HG03342 (cell line): ENCODE data around the gene LENG8.

Experiments
- ATAC-seq: cut with Tn5 transposase; IDR thresholded peaks from one replicate; pipeline ENCODE4 v1.9.1; 2021; ENCODE audit warnings: mild to moderate bottlenecking, moderate library complexity; ENCODE audit not compliant: unreplicated experiment

LENG8 gene

DNA sequence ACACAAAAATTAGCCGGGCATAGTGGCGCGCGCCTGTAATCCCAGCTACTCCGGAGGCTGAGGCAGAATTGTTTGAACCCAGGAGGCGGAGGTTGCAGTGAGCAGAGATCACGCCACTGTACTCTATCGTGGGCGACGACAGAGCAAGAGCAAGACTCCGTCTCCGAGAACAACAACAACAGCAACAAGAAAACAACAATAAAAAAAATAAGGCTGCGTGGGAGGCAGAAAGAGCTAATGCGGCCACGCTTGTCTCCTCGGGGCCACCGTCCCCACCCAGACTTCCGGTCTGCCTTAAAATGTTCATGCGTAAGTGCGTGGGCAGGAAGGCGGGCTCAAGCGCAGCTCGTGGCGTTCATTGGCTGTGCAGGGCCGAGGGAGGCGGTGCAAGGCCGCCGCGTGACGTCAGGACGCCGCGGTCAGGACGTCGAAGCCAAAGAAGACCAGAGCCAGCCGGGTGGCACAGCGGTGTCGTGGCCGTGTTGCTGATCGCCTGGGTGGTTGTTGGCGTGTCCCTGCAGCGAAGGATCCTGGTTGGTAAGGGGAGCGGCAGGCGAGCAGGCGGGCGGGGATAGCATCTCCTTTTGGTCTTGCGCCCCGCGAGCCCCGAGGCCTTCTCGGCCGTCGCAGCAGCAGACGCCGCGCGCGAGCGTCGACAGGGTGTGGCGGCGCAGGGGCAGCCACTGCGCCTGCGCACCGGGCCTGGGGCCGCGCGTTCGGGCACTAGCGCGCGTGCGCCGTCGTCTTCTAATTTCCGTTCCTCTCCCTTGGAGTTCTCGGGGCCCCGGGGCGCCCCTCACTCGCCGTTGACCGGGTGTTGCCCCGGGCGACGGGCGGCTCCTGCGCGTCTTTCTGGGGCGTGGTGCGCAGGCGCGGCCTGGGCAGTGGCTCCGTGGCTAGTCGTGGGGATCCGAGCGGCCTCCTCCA, at the start of gene LENG8:
Gene LENG8, plus strand, starts transcription at position 426 of the 927 bp plus-strand sequence. CDS start 2,146 bp downstream, outside the sequence.
- peak; percentile 83 for ATAC-seq

DNA sequence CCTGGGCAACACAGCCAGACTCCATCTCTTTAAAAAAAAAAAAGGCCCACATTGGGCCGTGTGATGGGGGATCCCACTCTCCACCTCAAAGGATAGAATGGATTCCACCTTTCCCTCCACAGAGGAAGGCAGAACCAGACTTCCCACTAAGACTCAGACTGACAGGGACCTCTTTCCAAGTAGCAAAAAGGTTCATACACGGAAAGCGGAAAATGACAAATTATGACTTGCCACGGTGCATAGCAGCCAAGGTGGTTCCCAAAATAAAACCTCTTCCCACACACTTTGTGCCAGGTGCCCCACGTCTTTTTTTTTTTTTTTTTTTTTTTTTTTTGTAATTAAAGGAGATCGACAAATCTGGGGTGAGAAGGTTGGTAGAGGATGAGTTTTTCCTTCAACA, 48.1 kb upstream of the LENG8 start:
- no peak for ATAC-seq

DNA sequence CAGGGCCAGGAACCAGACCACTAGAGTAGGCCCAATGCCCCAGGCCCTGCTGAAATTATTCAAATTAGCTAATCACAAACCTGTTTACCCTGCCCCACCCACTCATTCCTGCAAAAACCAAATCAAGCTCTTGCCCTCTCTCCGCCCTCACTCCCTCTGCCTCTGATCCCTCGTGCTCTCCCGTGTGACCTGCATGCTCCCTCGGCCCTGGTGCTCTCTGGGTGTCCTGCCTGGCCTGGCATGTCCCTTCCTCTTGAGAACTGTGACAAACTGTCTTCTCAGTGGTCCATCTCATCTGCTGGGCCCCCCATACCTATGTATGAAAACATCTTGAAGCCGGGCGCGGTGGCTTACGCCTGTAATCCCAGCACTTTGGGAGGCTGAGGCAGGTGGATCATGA, 45.9 kb upstream of the LENG8 start:
- ATAC-seq: no peak

DNA sequence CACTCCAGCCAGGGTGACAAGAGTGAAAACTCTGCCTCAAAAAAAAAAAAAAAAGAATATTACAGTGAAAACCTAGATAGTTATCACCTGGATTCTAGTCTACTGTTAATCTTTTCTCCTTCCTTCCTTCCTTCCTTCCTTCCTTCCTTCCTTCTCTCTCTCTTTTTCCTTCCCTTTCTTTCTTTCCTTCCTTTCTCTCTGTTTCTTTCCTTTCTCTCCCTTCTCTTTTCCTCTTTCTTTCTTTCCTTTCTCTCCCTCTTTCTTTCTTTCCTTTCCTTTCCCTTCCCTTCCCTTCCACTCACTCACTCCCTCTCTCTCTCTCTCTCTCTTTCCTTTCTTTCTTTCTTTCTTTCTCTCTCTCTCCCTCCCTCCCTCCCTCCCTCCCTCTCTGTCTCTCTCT, 43.4 kb upstream of the LENG8 start:
- no peak for ATAC-seq

DNA sequence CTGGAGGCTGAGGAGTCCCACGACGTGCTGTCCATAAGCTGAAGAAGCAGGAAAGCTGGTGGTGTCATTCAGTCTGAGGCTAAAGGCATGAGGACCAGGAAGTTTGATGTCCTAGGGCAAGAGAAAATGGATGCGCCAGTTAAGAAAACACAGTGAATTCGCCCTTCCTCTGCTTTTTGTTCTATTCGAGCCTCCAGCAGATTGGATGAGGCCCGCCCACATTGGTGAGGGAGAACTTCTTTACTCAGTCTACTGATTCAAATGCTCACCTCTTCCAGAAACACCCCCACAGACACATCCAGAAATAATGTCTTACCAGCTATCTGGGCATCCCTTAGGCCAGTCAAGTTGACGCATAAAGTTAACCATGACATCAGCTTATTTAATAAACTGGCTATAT, 41.2 kb upstream of the LENG8 start:
- no peak for ATAC-seq

DNA sequence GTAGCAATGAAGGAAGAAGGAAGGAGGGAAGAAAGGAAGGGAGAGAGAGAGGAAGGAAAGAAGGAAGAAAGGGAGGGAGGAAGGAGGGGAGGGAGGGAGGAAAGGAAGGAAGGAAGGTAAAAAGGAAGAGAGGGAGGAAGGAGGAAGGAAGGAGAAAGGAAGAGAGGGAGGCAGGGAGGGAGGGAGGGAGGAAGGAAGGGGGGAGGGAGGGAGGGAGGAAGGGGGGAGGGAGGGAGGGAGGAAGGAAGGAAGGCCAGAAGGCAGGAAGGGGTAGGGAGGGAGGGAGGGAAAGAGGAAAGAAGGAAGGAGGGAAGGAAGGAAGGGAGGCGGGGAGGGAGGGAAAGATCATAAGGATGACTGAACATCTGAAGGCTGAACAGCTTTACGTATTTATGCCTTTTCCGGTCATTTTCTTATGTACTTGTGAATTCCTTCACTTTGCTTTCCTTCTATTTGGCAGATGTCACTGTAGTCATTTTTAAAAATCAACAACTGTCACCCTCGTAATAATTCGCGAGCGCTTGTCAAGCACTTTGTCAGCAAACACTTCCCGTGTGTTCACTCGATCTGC, 40.5 kb upstream of the LENG8 start:
- ATAC-seq: no peak

DNA sequence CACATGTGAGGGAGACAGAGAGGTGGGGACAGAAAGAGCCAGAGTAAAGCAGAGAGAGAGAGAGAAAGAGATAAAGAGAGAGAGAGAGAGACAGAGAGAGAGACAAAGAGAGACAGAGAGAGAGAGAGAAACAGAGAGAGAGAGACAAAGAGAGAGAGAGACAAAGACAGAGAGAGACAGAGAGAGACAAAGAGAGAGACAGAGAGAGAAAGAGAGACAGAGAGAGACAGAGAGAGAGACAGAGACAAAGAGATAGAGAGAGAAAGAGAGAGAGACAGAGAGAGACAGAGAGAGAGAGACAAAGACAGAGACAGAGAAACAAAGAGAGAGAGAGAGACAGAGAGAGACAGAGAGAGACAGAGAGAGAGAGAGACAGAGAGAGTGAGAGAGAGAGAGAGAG, 38.0 kb upstream of the LENG8 start:
- ATAC-seq: no peak

DNA sequence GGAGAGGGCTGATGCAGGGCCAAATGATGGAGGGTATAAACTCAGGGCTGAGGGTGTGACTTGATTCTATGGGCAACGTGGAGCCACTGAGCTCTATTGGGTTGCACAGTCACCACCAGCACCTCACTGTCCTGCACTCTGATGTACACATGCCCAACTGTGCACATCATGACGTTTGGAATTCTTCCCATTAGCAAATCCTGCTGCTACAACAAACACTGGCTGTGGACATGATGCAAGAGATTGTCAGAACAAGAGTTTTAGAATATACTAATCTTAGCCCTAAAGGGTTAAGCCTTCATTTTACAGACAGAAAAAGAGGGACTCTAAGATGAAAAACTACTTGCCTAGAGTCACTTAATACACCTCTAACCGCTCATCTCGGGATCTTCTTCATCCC, 36.1 kb upstream of the LENG8 start:
- no peak for ATAC-seq

DNA sequence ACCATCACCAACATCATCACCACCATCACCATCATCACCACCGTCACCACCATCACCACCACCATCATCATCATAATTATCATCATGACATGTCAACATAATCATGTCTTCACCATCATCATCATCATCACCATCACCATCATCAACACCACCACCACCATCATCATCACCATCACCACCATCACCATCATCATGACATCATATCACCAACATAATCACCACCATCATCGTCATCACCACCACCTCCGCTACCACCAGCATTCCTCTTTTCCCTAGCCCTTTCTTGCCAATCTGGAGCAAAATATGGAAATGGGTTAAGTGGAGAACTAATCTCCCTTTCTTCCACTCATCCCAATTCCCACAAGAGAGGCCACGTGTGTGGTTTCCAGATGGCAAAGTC, 34.8 kb upstream of the LENG8 start:
- no peak for ATAC-seq

DNA sequence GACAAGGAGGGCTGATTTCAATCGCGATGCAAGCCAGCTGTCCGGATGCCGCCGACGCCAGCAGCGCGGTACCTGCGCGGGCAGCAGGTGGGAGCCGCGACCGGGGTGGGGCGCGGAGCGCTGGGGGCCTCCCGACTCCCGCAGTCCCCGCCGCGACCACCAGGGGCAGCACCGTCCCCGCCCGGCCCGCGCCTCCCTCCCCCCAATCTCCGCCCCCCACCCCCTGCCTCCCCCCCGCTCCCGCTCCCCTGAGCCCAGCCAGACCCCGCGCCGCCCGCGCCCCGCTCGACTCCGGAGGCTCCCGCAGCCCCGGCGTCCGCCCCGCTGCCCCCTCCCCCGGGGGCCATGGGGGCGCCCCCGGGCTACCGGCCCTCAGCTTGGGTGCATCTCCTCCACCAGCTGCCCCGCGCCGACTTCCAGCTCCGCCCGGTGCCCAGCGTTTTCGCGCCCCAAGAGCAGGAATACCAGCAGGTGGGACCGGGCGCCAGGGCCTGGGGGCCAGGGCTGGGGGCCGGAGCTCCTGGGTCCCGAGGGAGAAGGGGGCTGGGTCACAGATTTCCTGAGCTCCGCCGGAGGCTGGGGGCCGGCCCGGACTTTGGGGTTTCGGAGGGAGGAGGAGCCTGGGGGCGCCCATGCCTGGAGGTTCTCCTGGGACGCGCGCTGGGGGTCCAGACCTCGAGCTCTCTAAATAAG, 33.6 kb upstream of the LENG8 start, which contains the start of gene TTYH1:
Gene TTYH1, plus strand, starts transcription at position 257 of the 693 bp plus-strand sequence. Its CDS starts 89 bp downstream, at position 346.
- ATAC-seq: no peak

DNA sequence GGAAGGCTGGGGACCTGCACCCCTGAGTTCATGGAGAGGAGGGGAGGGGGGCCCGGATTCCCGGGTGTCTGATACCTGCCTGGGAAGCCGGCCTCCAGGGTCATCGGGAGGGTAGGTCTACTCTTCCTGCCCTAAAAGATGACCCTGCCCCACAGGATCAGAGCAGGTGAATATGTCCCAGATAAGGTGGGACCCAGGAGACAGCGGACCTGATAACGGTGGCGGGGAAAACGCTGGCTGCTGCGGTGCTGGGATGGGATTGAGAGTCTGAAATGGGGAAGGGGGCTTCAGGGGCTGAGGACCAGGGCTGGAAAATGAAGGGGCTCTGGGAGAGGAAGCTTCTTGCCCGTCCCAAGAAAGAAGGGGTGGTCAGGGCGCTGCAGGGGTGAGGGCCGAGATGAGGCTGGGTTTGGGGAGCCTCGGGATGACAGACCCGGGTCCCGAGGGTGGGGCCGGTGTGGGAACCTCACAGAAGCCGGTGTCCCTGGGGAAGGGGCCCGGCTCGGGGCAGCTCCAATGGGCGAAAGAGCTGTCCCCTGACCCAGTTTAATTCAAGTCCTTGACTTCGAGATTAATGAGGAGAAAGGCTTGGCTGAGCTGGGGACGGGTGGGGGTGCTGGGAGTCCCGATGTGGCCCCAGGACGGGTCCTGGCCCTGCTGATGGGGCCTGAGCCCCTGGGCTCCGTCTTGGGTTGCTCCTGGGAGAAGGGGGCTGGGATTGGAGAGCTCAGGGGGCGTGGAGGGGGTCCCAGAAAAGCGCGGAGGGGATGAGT, 32.9 kb upstream of the LENG8 start:
- ATAC-seq: no peak

DNA sequence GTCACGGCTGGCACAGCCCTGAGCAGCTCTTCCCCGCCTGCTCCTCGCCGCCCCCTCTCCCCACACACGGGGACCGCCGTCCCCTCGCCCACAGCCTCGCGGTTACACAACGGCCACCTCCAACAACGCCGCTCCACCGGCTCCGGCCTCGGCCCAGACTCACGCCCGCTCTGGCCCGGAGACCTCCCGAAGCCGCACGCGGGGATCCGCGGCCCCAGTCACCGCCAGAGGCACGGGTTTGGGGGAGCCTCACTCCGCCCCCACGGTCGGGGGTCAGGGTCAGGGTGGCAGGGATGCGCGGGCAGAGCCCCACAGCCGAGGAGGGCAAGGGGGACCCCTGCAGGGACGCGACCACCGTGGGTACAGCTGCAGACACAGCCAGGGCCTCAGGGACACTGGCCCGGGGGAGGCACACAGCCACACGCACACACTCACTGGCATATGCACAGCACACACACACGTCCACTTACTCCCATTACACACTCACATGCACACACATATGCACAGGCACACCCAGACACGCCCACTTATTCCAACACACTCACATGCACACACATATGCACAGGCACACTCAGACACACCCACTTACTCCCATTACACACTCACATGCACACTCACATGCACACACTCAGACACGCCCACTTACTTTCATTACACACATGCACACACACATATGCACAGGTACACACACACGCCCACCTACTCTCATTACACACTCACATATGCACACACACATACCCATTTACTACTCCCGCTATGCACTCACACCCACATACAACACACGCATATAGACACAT, 32.1 kb upstream of the LENG8 start:
- ATAC-seq: no peak

DNA sequence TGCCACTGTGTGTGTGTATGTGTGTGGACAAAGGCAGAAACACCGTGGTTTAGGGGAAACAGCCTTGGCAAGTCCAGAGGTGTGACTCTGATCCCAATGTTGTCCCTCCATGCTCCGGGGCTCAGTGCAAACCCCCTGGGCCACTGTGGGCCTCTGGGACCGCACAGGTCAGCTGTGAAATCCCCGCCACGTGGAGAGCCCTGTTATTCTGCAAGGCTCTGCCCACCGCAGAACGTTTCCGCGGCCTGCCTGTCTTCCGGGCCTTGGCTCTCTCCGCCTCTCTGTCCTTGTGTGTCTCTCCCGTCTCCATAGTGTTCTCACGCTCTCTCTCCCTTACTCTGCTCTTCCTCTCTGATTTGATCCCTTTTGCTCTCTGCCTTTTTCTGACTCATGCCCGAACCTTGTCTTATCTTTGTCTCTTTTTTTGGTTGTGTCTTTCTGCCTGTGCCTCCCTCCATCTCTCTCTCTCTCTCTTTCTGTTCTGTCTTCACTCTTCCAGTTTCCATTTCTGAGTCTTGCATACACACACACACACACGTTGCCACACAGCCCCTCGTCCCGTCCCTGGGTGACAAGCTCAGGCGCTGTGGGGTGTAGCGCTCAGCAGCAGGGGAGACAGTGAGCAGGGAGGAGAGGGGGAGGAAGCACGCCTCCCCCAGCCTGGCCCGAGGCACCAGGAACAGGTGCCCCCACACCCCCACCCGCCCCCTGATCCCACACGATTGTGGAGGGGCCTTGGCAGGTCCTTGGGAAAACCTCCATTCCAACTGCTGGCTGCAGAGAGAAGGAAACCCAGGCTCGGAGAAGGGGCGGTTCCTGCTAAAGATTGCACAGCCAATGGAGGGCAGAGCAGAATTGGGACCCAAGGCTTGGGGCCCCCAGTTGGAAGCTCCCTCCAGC, 30.7 kb upstream of the LENG8 start:
- ATAC-seq: no peak

DNA sequence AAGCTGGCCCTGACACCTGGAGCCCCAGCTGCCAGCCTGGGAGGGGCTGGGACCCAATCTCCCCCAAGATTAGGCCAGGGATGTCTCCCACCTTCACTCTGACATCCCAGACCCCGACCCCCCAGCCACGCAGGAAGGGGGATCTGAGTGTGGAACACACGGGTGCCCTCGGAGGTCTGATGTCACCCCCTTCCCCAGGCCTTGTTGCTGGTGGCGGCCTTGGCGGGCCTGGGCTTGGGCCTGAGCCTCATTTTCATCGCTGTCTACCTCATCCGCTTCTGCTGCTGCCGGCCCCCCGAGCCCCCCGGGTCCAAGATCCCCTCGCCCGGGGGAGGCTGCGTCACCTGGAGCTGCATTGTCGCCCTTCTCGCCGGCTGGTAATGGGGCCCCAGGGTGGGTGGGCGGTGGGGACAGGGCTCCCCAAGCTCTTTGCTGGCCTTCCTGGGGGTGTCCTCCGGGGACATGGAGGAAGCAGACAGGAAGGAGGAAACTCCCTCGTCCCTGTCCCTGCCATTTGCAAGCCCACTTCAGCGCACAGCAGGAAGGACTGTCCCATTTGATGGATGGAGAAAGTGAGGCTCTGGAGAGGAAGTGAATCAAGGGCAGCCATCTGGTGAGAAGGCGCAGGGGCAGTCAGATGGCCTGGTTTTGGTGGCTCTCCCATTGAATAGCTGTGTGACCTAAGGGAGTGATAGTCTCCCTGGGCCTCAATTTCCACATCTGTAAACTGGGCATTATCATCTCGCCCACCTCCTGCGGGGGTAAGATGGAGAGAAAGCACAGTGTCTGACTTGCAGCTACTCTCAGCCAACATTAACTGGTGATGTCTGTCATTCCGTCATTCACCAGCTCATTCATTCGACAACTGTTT, 29.8 kb upstream of the LENG8 start:
- ATAC-seq: no peak

DNA sequence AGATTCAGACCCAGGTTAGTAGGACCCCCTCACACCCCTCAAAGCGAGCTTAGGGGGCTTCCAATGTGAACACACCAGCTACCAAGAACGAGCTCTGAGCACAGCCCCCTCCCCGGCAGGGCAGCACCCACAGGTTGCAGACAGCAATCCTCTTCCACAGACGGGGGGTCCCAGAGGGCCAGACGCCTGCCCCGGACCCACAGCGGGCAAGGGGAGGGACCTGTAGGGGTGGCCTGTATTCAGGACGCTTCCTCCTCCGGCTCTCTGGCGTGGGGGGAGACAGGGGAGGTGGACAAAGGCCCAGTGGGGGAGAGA, 29.0 kb upstream of the LENG8 start:
- no peak for ATAC-seq

DNA sequence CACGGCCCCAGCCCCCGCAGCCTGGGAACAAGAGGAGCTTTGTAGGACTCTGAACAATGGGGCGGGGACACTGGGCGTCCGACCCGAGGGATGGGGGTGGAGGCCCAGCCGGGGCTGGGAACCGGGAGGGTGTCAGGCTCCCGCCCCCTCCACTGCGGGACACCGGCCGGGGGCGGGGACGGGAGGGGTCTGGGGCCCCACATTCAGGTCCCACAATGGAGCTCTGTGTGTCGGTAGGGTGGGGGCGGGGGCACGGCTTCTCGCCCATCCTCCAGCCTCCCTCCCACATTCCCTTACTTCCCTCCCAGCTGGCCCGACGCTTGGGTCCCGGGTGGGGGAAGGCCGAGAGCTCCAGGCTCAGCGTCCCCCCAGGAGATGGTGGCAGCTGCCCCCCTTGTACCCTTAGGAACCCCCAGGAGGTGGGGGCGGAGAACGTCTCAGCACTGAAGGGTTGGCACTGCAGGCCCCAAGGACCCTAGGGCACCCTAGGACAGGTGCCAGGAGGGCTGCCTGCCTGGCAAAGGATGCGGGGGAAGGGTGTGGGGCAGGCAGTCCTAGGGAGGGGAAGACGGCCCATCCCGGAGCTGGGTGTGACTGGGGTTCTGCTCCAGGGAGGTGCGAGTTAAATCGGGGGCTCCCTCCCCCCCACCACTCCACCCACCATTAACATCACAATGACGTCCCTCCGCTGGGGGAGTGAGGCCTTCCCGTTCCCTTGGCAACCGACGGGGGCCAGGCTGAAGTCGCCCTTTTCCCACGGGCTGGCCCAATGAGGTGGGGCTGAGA, 28.4 kb upstream of the LENG8 start:
- no peak for ATAC-seq

DNA sequence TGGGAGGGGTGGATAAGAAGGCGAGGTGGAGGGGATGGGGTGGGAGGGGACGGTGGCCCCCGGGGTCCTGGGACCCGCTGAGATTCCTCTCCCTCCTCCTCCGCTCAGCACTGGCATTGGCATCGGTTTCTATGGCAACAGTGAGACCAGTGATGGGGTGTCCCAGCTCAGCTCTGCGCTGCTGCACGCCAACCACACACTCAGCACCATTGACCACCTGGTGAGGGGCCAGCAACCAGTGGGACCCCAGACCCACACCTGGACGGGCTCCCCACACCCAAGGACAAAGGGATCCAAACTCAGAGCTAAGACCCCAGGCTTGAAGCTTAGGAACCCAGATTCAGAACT, 27.9 kb upstream of the LENG8 start:
- no peak for ATAC-seq

DNA sequence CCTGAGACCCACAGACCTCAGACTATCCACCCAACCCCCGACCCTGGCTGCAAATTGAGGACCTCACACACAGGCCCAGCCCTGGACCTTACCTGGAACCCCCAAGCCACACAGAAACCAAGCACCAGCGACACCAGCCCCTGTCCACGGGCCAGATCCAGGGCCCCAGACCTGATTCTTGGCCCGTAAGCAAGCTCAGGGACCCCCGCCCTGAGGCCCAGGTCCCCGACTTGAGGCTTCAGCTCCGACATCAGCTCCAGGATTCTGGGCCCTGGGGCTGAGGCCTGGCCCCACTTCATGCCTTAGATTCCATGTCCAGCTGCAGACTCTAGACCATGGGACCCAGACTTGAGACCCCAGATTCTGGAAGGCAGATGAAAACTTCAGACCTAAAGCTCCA, 27.5 kb upstream of the LENG8 start:
- ATAC-seq: no peak
